Left renal pelvis (tissue), 4 donors: ENCODE data around the gene NOC2L. TPM values are rescaled to one million over a fixed set of nuclear protein-coding genes. Genes with fewer than 3 reads are reported as not detected.

Source experiments
- DNase-seq, 4 donors: peaks; one replicate each; pipeline ENCODE4 v3.0.0-alpha.2; 2013; ENCODE audit warnings: low read depth in 4 of 4, low spot score in 3 of 4
- polyA plus RNA-seq, 4 donors: library from polyadenylated mRNA; unstranded; fragments of 120-200 nt; gene quantifications; one replicate each; pipeline ENCODE4 v1.2.1, GENCODE V29; 2013; ENCODE audit not compliant: insufficient read length in 4 of 4

NOC2L gene
- polyA plus RNA-seq, 4 donors = 37.7 to 67.3 (median 56.9) TPM

- no peak for DNase-seq
Observed at GRCh38 chr1:945688-946556, 13.1 kb downstream of the NOC2L start.

- DNase-seq = peak in 3 of 4 donors; percentile 74 to 83 (median 80)
Observed at GRCh38 chr1:944341-945325, 14.4 kb downstream of the NOC2L start.

GRCh38 chr1:943545-944340 lies 15.3 kb downstream of the NOC2L start:
- DNase-seq = no peak

GRCh38 chr1:942864-943533 lies 16.1 kb downstream of the NOC2L start:
- no peak for DNase-seq

GRCh38 chr1:942411-942821 lies 16.6 kb downstream of the NOC2L start:
- no peak for DNase-seq

- DNase-seq = peak in 2 of 4 donors; percentile 68 to 72
Observed at GRCh38 chr1:941588-942383, 17.3 kb downstream of the NOC2L start.

GRCh38 chr1:941015-941587 lies 18.0 kb downstream of the NOC2L start:
- DNase-seq = no peak

GRCh38 chr1:940107-941014 lies 18.7 kb downstream of the NOC2L start:
- peak in 3 of 4 donors; percentile 81 to 85 (median 82) for DNase-seq

GRCh38 chr1:939511-940106 lies 19.4 kb downstream of the NOC2L start:
- no peak for DNase-seq

- no peak for DNase-seq
Observed at GRCh38 chr1:938711-939489, 20.2 kb downstream of the NOC2L start.

GRCh38 chr1:938088-938683 lies 20.9 kb downstream of the NOC2L start:
- DNase-seq = no peak

- no peak for DNase-seq
Observed at GRCh38 chr1:937521-937920, 21.5 kb downstream of the NOC2L start.

- no peak for DNase-seq
Observed at GRCh38 chr1:936348-937264, 22.4 kb downstream of the NOC2L start.

- DNase-seq = no peak
Observed at GRCh38 chr1:935751-936231, 23.3 kb downstream of the NOC2L start.
